HFF-Myc (cell line): ENCODE data around the gene PLEKHG4B.
"Not testable (repeated sequence)": the region's sequence is repeated elsewhere in the genome, so short reads cannot be mapped to it uniquely, and the experiment has no call there.

Source experiments
- DNase-seq: peaks from one replicate; pipeline ENCODE4 v3.0.0-alpha.2; 2011; ENCODE audit warnings: low read depth; ENCODE audit errors: extremely low read depth
- H3K4me3 ChIP-seq: replicated peaks from 2 replicates; pipeline ENCODE4 v1.5.1; 2011; ENCODE audit warnings: low read depth, mild to moderate bottlenecking, control low read depth, low read length
- CTCF ChIP-seq: IDR thresholded peaks from 2 replicates; pipeline ENCODE4 v1.5.1; 2012; ENCODE audit warnings: mild to moderate bottlenecking, low read depth, low read length, control low read depth; ENCODE audit errors: missing control alignments

Gene PLEKHG4B

GRCh38 chr5:91556-92263, at the start of gene PLEKHG4B:
Gene PLEKHG4B (plus strand): TSS chr5:92168. CDS start chr5:92232, 64 bp downstream.
- H3K4me3 ChIP-seq = peak within 1 kb of the TSS; percentile 36
- TF ChIP-seq CTCF = no peak
- no peak for DNase-seq

- TF ChIP-seq CTCF = peak; percentile 57
- no peak overlapping the region for H3K4me3 ChIP-seq
- no peak for DNase-seq
Measured at GRCh38 chr5:42250-42649, 49.7 kb upstream of the PLEKHG4B start.

- no peak for TF ChIP-seq CTCF
- no peak for DNase-seq
- H3K4me3 ChIP-seq = no peak overlapping the region
Measured at GRCh38 chr5:48192-48591, 43.8 kb upstream of the PLEKHG4B start.

- not testable (repeated sequence) for DNase-seq, H3K4me3 ChIP-seq
Measured at GRCh38 chr5:49530-49929, 42.4 kb upstream of the PLEKHG4B start.

- no peak overlapping the region for H3K4me3 ChIP-seq
- no peak for TF ChIP-seq CTCF
- DNase-seq = no peak
Measured at GRCh38 chr5:49953-50544, 41.9 kb upstream of the PLEKHG4B start.

GRCh38 chr5:50724-51499, 41.1 kb upstream of the PLEKHG4B start:
- no peak for TF ChIP-seq CTCF
- H3K4me3 ChIP-seq = no peak overlapping the region
- no peak for DNase-seq

- DNase-seq = no peak
- H3K4me3 ChIP-seq = no peak overlapping the region
- no peak for TF ChIP-seq CTCF
Measured at GRCh38 chr5:51500-51823, 40.5 kb upstream of the PLEKHG4B start.
